Caki2 (cell line): ENCODE measurements around the gene SEPSECS. TPM values are rescaled to one million over a fixed set of nuclear protein-coding genes. Genes with fewer than 3 reads are reported as not detected.

Experiments used
- total RNA-seq: library from RNA; depleted of rRNA; stranded (reverse); fragments of >200 nt; shearing (Covaris generic); gene quantifications from 2 replicates; pipeline ENCODE4 v1.2.3, GENCODE V29; 2014; ENCODE audit warnings: low replicate concordance; rRNA removed

The SEPSECS gene
- total RNA-seq, 1 experiment from 2014 or later, result 2.9 TPM

Other genes with a start within 250 kb of the SEPSECS start
- gene CCDC149, start 247.4 kb downstream of the SEPSECS start, total RNA-seq, result 5.5 and 6.2 TPM in 2 replicates
- not detected in 2 replicates for gene LGI2, start 129.5 kb downstream of the SEPSECS start, total RNA-seq
- 14.8 and 28.4 TPM in 2 replicates for gene PI4K2B, start 73.6 kb upstream of the SEPSECS start, total RNA-seq
- gene ZCCHC4, start 152.3 kb upstream of the SEPSECS start, total RNA-seq, result 10.1 and 13.4 TPM in 2 replicates
- gene ANAPC4, start 216.8 kb upstream of the SEPSECS start, total RNA-seq, result 15.6 and 17.1 TPM in 2 replicates